ENCODE data around the gene SPON2. TPM values are rescaled to one million over a fixed set of nuclear protein-coding genes. Genes with fewer than 3 reads are reported as not detected.

The SPON2 gene
- total RNA-seq, 2 experiments from 2014 or later: 8.4 to 35.3 TPM

GRCh38 chr4:1220566-1220965, 48.2 kb upstream of the SPON2 start:
- intact Hi-C loops (cut with micrococcal nuclease; ENCODE audit: unreplicated experiment): no loop called here
- peak overlapping the region; percentile 99 for H3K27ac ChIP-seq (ENCODE audit: low read depth, low read length, poor library complexity, severe bottlenecking)
- no peaks in the 10 kb centered on the region for H3K9me2 ChIP-seq (ENCODE audit: insufficient read depth, low read length)
- H4K20me1 ChIP-seq (ENCODE audit: insufficient read depth, low read length): no peaks in the 10 kb centered on the region
- peak overlapping the region; percentile 87 for H3K4me2 ChIP-seq (ENCODE audit: low read length)
- POLR2A ChIA-PET: interaction anchor here (0.7 kb wide), 1 partner anchor 53 kb away, joined by 5 read pairs; no protein-coding TSS in a partner anchor
- H3K4me1 ChIP-seq (ENCODE audit: insufficient read depth, low read length, poor library complexity, severe bottlenecking): peaks cover 60% of the 10 kb centered on the region
- no peak for TF ChIP-seq CTCF (conservative IDR thresholded peaks at IDR 0.05; ENCODE audit: low read length)
- no TSS peak for BruUV-seq (replicated peaks)
- CTCF ChIA-PET (ENCODE audit: unreplicated experiment): no interaction called here
- no peak overlapping the region for H2AFZ ChIP-seq (ENCODE audit: low read length)
- H3K4me3 ChIP-seq (ENCODE audit: low read depth, low read length, poor library complexity, severe bottlenecking): no peak overlapping the region
- peaks cover 61% of the 10 kb centered on the region for H3K36me3 ChIP-seq (ENCODE audit: insufficient read depth, low read length)
- DNase-seq (ENCODE audit: low spot score): no peak
- H3K9me3 ChIP-seq (ENCODE audit: low read length): no peaks in the 10 kb centered on the region
- peaks cover 17% of the 10 kb centered on the region; the same call in 1 of the 2 replicates for H3K79me2 ChIP-seq (ENCODE audit: insufficient read depth, low read depth, low read length)

- CTCF ChIA-PET (ENCODE audit: unreplicated experiment): no interaction called here
- POLR2A ChIA-PET: interaction anchor here (0.6 kb wide), 2 partner anchors 16 to 84 kb away, joined by 3 to 4 read pairs; no protein-coding TSS in a partner anchor
- H3K4me1 ChIP-seq (ENCODE audit: insufficient read depth, low read length, poor library complexity, severe bottlenecking): peaks cover 70% of the 10 kb centered on the region
Measured at GRCh38 chr4:1219566-1219950, 47.2 kb upstream of the SPON2 start.

More at GRCh38 chr4:1219566-1219950, 47.2 kb upstream of the SPON2 start:
- Histone ChIP-seq H4K20me1 (ENCODE audit: insufficient read depth, low read length) (no peaks in the 10 kb centered on the region), H3K27ac (ENCODE audit: low read depth, low read length, poor library complexity, severe bottlenecking) (peak overlapping the region; percentile 99), H3K79me2 (ENCODE audit: insufficient read depth, low read depth, low read length) (peaks cover 17% of the 10 kb centered on the region; the same call in 1 of the 2 replicates), H3K4me2 (ENCODE audit: low read length) (peak overlapping the region; percentile 87), H3K4me3 (ENCODE audit: low read depth, low read length, poor library complexity, severe bottlenecking) (peak overlapping the region; percentile 62), H3K36me3 (ENCODE audit: insufficient read depth, low read length) (peaks cover 58% of the 10 kb centered on the region), H3K9me2 (ENCODE audit: insufficient read depth, low read length) (no peaks in the 10 kb centered on the region), H2AFZ (ENCODE audit: low read length) (no peak overlapping the region), H3K9me3 (ENCODE audit: low read length) (no peaks in the 10 kb centered on the region)
- BruUV-seq (replicated peaks): no TSS peak
- no peak for TF ChIP-seq EZH2phosphoT487 (IDR thresholded peaks at IDR 0.05; ENCODE audit: borderline replicate concordance, low read depth, low read length)
- no peak for TF ChIP-seq CTCF (conservative IDR thresholded peaks at IDR 0.05; ENCODE audit: low read length)
- no peak for DNase-seq (ENCODE audit: low spot score)
- intact Hi-C loops (cut with micrococcal nuclease; ENCODE audit: unreplicated experiment): loop anchor here (1.0 to 2.0 kb wide), 4 partner anchors 18 to 499 kb away; no protein-coding TSS in a partner anchor
